ENCODE results near the gene C5orf58.

Gene C5orf58

DNA sequence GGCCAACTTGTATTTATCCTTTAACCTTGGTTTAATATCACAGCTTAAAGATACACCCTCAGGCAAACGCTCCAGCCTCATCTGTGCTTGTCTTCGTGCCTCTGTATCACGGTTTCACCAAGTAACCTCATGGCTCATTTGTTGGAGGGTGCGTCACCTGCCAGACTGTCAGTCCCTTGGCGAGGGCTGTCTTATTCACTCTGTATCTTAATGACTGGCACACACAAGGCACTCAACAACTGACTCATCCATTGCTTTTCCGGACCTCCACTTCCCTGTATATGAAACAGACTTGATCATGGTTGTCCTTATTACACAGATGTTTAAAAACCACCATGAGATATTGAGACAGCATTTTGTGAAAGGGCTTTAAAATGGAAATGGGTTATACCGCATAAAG lies 36.8 kb downstream of the C5orf58 start:
- intact Hi-C loops (cut with micrococcal nuclease): loop anchor here (2.0 to 5.0 kb wide), 3 partner anchors 27 to 153 kb away; partner anchors contain the start of gene LCP2
- peaks cover 77% of the 10 kb centered on the region for H3K4me1 Mint-ChIP-seq (ENCODE audit: low read depth)
- H3K27ac Mint-ChIP-seq: peak overlapping the region; percentile 99
- H3K36me3 Mint-ChIP-seq (ENCODE audit: low read depth): peaks cover 98% of the 10 kb centered on the region
- H3K4me3 Mint-ChIP-seq: peak overlapping the region; percentile 65
- H3K27me3 Mint-ChIP-seq: no peaks in the 10 kb centered on the region
- H3K9me3 Mint-ChIP-seq: no peaks in the 10 kb centered on the region

DNA sequence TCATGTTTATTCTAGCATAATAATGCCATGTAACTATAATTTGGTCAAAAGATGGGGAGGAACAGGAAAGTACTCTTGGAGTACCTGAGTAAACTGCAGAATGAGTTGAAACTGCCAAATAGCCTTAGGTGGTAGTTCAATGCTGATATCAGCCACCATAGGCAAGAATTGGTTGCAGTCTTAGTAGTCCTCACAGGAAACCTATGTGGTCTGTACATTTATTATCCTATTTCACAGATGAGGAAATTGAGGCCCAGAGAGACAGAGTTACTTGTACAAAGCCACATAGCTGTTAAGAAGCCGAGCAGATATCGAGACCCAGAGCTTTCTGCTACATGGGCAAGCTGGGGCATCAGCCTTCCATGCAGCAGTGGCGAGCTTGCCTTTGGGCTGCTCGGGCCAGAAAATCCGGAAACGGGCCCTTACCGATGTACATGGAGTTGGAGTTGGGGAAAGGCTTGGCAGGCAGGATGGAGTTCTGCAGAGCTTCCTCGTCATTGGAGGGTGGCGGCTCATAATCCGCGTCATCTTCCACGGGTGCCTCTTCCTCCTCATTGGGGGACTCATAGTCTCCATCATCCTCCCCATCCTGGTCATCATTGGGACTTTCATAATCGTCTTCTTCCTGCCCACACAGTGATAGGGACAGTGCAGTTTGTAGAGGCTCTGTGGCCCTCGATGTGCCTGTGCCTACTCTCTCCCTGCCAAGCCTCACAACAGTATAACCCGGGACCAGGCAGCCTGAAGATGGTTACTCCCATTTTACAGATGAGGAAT lies 37.7 kb downstream of the C5orf58 start:
- no peaks in the 10 kb centered on the region for H3K9me3 Mint-ChIP-seq
- H3K4me3 Mint-ChIP-seq: no peak overlapping the region
- H3K4me1 Mint-ChIP-seq (ENCODE audit: low read depth): peaks cover 84% of the 10 kb centered on the region
- H3K36me3 Mint-ChIP-seq (ENCODE audit: low read depth): peaks cover 98% of the 10 kb centered on the region
- intact Hi-C loops (cut with micrococcal nuclease): no loop called here
- H3K27me3 Mint-ChIP-seq: no peaks in the 10 kb centered on the region
- peak overlapping the region; percentile 99 for H3K27ac Mint-ChIP-seq

DNA sequence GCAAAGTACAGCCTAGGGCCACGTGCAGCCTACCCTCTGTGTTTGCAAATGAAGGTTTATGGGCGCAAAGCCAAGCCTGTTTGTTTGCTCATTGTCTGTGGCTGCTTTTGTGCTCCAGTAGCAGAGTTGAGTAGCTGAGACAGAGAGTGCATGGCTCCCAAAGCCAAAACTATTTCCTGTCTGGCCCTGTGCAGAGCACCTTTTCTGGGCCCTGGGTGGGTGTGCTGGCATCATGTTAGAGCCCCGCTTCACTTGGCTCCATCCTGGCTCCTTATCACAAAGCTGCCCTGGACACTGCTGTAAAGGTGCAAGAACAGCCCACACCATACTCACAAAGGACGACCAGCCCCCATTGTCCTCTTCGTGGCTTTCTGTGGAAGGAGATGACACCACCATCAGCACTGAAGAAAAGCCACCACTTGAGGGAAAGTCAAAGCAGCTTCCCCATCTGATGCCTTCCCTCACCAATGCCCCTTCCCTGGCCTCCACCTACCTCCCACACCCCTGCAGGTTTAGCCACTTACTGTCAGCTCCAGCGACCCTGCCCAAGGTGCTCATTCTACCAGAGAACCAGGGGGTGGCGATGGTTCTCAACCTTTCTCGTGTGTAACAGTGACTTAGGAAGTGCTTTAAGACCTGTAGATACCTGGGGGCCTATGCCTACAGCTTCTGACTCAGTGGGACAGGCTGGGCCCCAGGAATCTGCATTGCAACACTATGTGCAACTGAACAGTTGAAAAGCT lies 41.4 kb downstream of the C5orf58 start:
- Mint-ChIP-seq H3K4me3 (no peak overlapping the region), H3K9me3 (no peaks in the 10 kb centered on the region), H3K27ac (peak overlapping the region; percentile 27), H3K4me1 (ENCODE audit: low read depth) (peaks cover 89% of the 10 kb centered on the region), H3K36me3 (ENCODE audit: low read depth) (peaks cover 100% of the 10 kb centered on the region), H3K27me3 (no peaks in the 10 kb centered on the region)
- intact Hi-C loops (cut with micrococcal nuclease): no loop called here

DNA sequence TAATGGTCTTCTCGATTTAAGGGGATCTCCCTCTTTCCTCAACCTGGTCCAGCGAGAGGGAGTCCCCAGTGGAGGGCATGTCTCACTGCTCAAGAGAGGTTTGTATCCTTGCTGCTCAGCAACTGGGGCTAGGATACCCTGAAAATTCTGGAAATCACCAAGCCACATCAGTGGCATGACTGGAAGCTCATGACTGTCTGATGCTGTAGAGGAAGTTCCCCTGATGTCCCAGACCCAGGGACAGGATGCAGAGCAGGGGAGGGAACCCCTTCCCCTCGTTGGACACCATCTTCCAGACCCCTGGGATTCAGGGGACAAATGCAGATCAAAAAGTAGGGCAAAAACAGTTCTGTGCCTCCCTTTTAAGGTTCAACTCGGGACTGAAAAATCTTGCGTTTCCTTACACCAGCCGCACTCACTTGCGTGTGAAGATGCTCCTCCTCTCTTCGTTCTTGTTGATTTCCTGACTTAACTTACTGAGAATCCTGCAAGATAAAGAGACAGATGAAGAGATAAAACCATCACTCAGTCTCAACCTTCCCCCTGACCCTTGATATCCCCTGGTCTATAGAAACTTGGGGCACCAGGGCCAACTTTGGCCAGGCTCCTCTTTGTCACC lies 42.7 kb downstream of the C5orf58 start:
- Mint-ChIP-seq H3K4me1 (ENCODE audit: low read depth) (peaks cover 89% of the 10 kb centered on the region), H3K27ac (peak overlapping the region; percentile 73), H3K27me3 (no peaks in the 10 kb centered on the region), H3K9me3 (no peaks in the 10 kb centered on the region), H3K4me3 (no peak overlapping the region), H3K36me3 (ENCODE audit: low read depth) (peaks cover 100% of the 10 kb centered on the region)
- intact Hi-C loops (cut with micrococcal nuclease): no loop called here

DNA sequence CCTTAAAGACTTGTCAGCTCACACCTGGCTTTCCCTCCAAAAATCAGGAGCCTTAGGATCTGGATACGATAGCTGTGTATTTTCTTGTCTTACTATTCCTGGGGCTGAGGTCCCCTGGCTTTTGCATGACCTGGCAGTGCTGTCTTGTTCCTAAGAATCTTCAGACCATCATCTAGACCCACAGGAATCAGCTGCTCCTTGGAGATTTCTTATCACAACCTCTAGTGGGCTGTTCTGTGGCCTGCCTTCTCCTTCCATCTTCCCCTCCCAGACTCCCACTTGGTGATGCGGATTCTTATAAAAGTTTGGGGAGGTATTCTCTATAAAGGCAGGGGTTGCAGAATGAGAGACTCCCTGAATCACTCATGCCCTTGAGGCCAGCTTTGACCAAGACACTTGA lies 43.4 kb downstream of the C5orf58 start:
- H3K27me3 Mint-ChIP-seq: no peaks in the 10 kb centered on the region
- peak overlapping the region; percentile 73 for H3K27ac Mint-ChIP-seq
- H3K36me3 Mint-ChIP-seq (ENCODE audit: low read depth): peaks cover 100% of the 10 kb centered on the region
- intact Hi-C loops (cut with micrococcal nuclease): no loop called here
- H3K4me1 Mint-ChIP-seq (ENCODE audit: low read depth): peaks cover 89% of the 10 kb centered on the region
- H3K9me3 Mint-ChIP-seq: no peaks in the 10 kb centered on the region
- no peak overlapping the region for H3K4me3 Mint-ChIP-seq

DNA sequence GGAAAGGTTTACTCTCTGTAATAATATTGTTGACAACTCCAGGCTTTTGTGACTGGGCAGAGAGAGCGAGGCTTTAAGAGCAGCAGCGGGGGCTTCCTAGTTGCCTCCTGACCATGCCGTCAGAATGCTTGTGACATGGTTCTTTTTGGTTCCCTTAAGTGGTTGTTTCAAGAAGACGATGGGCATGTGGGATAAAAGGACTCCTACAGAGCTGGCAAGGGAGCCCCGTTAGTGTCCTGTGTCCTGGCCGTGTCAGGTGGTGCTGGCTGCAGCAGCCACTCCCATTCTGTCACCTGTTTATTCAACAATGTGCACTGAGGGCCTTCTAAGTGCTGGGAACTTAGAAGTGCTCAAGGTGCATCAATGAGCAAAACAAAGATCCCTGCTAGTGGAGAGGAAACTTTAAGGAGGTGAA lies 45.1 kb downstream of the C5orf58 start:
- Mint-ChIP-seq H3K27me3 (no peaks in the 10 kb centered on the region), H3K4me1 (ENCODE audit: low read depth) (peaks cover 90% of the 10 kb centered on the region), H3K4me3 (peak overlapping the region; percentile 63), H3K9me3 (no peaks in the 10 kb centered on the region), H3K36me3 (ENCODE audit: low read depth) (peaks cover 100% of the 10 kb centered on the region), H3K27ac (peak overlapping the region; percentile 73)
- intact Hi-C loops (cut with micrococcal nuclease): no loop called here

DNA sequence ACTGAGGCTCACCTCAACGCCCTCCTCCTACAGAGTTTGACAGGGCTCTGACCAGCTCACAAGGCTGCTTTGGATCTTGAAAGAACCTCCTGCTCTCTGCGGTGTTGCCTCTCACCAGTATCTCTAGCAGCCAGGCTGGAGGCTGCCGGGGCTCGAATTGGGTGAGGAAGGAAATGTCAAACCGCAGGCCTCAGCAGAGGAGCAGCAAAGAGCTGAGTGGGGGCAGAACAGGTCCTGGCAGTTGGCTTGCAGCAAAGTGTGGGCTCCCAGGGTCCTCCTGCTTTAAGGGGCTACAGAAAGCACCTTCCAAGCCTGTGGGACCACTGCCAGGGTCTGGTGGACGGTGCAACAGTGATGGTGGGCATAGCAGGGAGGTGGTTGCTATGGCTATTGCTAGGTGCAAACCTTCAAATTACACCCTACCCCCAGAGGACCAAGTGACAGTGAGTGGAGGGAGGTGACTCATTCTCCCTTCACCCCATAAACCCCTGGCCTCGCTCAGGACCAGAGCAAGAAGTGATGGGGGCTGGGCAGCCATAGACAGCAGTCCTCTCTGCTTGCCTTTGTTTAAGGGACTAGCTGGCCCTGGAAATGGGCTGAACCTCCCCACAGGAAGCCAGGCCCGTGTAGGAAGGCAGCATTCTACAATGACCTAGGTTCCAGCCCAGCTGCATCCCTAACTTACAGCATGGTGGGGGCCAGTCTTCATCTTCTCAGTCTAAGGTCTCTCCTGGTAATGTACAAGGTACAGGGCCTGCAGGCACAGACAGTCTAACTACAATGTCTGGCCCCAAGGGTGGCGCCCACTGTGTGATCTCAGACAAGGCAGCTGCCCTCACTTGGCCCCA lies 46.0 kb downstream of the C5orf58 start:
- intact Hi-C loops (cut with micrococcal nuclease): no loop called here

DNA sequence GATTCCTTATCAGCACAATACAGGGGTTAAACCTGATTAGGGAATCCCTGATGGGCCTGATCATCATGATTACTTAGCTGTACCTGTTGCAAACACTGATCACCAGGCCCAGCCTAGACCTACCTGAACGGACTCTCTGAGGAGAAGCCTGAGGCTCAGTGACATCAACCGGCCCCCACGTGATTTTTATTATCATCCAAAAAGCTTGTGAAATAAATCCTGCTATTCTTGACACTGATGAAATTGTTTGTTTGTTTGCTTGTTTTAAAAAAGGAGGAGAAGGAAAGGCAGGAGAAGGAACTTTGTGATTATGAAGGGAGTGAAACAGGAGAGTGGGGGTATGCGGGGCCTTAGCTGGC lies 46.7 kb downstream of the C5orf58 start:
- peaks cover 100% of the 10 kb centered on the region for H3K36me3 Mint-ChIP-seq (ENCODE audit: low read depth)
- peak overlapping the region; percentile 30 for H3K4me3 Mint-ChIP-seq
- no peaks in the 10 kb centered on the region for H3K9me3 Mint-ChIP-seq
- H3K27ac Mint-ChIP-seq: peak overlapping the region; percentile 73
- peaks cover 96% of the 10 kb centered on the region for H3K4me1 Mint-ChIP-seq (ENCODE audit: low read depth)
- H3K27me3 Mint-ChIP-seq: no peaks in the 10 kb centered on the region
- intact Hi-C loops (cut with micrococcal nuclease): no loop called here

More for the DNA sequence above, 46.0 kb downstream of the C5orf58 start:
- H3K27me3 Mint-ChIP-seq: no peaks in the 10 kb centered on the region
- peak overlapping the region; percentile 53 for H3K4me3 Mint-ChIP-seq
- peaks cover 96% of the 10 kb centered on the region for H3K4me1 Mint-ChIP-seq (ENCODE audit: low read depth)
- peak overlapping the region; percentile 73 for H3K27ac Mint-ChIP-seq
- peaks cover 100% of the 10 kb centered on the region for H3K36me3 Mint-ChIP-seq (ENCODE audit: low read depth)
- H3K9me3 Mint-ChIP-seq: no peaks in the 10 kb centered on the region

DNA sequence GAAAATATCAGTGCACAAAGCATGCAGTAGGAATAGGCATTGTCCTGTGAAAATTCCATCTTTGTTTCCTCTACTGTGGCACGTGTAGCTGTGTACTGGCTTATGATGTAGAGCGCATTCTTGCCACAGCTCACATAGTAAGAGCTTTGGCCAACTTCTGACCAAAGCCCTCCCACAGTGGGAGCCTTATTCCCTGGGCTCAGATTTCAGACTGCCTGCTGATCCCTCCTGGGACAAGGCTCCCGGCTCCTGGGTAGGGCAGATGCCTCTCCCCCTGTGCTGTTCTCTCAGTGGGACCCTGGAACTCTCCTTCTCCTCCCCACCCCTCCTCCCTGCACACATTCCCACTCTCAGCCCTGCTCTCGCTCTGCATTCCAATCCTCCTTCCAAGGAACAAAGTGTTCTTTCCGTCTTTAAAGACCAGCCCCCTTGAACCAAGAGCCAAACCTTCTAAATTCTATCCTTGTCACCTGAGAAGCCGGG lies 47.3 kb downstream of the C5orf58 start:
- Mint-ChIP-seq H3K4me1 (ENCODE audit: low read depth) (peaks cover 98% of the 10 kb centered on the region), H3K9me3 (no peaks in the 10 kb centered on the region), H3K4me3 (no peak overlapping the region), H3K36me3 (ENCODE audit: low read depth) (peaks cover 100% of the 10 kb centered on the region), H3K27me3 (no peaks in the 10 kb centered on the region), H3K27ac (peak overlapping the region; percentile 73)
- intact Hi-C loops (cut with micrococcal nuclease): no loop called here

DNA sequence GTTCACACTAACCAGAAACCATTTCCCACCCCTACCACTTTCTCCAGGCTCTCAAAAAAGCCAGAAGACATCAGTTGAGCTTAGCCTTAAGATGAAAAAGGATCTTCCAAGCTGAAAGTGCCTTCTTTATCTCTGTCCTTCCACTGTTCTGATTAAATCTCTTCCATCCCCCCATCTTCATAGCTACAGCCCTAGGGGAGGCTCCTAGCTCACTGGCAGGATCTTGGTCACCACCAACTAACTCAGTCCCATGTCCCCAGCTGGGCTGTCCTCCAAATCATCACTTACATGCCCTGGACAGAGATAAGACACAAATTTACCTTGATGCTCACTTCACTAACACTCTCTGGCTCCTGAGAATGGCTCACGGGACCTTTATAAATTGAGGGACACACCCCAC lies 50.5 kb downstream of the C5orf58 start:
- intact Hi-C loops (cut with micrococcal nuclease): no loop called here
- Mint-ChIP-seq H3K27ac (peak overlapping the region; percentile 47), H3K9me3 (no peaks in the 10 kb centered on the region), H3K4me1 (ENCODE audit: low read depth) (peaks cover 91% of the 10 kb centered on the region), H3K4me3 (no peak overlapping the region), H3K36me3 (ENCODE audit: low read depth) (peaks cover 100% of the 10 kb centered on the region), H3K27me3 (no peaks in the 10 kb centered on the region)

DNA sequence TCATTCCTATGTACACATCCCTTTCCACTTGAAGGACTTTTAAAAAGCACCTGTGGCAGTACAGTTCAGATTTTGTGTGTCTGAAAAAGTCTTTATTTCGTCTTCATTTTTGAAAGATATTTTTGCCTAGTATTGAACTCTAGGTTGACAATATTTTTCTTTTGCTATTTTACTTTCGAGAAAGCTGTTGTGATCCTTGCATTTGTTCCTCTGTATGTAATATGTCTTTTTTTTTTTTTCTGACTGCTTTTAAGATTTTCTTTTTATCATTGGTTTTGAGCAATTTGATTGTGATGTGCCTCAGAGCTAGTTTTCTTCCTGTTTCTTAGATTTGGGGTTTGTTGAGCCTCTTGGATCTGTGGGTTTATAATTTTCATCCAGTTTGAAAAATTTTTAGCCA lies 51.4 kb downstream of the C5orf58 start:
- Mint-ChIP-seq H3K4me3 (no peak overlapping the region), H3K27ac (no peak overlapping the region), H3K27me3 (no peaks in the 10 kb centered on the region), H3K4me1 (ENCODE audit: low read depth) (peaks cover 92% of the 10 kb centered on the region), H3K36me3 (ENCODE audit: low read depth) (peaks cover 100% of the 10 kb centered on the region), H3K9me3 (no peaks in the 10 kb centered on the region)
- intact Hi-C loops (cut with micrococcal nuclease): no loop called here

DNA sequence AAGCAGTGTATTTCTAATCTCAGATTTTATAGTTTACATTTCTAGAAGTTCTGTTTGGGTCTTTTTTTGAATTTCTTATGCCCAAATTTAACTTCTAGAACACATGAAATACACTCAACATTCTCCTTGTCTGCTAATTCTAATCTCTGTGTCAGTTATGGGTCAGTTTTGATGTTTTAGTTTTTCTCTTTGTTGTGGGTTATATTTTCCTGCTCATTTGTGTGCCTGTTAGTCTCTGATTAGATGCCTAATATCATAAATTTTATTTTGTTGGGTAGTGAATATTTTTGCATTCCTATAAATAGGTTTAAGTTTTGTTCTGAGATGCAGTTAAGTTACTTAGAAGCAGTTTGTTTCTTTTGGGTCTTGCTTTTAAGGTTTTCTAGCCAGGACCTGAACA lies 52.4 kb downstream of the C5orf58 start:
- Mint-ChIP-seq H3K27me3 (no peaks in the 10 kb centered on the region), H3K27ac (no peak overlapping the region), H3K36me3 (ENCODE audit: low read depth) (peaks cover 100% of the 10 kb centered on the region), H3K4me1 (ENCODE audit: low read depth) (peaks cover 92% of the 10 kb centered on the region), H3K9me3 (no peaks in the 10 kb centered on the region), H3K4me3 (no peak overlapping the region)
- intact Hi-C loops (cut with micrococcal nuclease): no loop called here

DNA sequence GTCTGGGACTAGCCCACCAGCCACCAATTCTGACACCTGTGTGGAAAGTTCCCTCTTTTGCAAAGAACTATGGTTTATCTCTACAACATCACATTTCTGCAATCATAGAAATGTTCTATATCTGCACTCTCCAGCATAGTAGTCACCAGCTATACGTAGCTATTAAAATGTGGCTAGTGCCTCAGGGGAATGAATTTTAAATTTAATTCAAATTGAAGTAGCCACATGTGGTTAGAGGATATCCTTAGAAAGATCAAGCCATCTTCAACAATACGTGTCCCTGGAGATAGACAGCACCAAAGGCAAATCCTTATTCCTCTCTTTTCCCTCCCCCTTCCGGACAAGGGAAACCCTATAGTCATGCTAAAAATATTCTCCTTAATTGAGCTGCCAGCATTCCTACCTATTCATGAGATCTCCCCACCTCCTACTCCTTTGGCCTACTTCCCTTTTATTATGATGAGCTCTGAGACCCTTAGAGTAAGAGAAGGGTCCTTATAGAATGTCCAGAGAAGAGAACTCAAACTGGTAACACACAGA lies 53.7 kb downstream of the C5orf58 start:
- no peak overlapping the region for H3K27ac Mint-ChIP-seq
- H3K4me3 Mint-ChIP-seq: no peak overlapping the region
- peaks cover 100% of the 10 kb centered on the region for H3K36me3 Mint-ChIP-seq (ENCODE audit: low read depth)
- H3K4me1 Mint-ChIP-seq (ENCODE audit: low read depth): peaks cover 92% of the 10 kb centered on the region
- no peaks in the 10 kb centered on the region for H3K9me3 Mint-ChIP-seq
- no peaks in the 10 kb centered on the region for H3K27me3 Mint-ChIP-seq
- intact Hi-C loops (cut with micrococcal nuclease): no loop called here

Measured in dendritic cell treated with granulocyte-macrophage colony-stimulating factor and Interleukin-4, amounts not matched to agents 40 ng/mL and 50 ng/mL, for 4 days (primary cell).